A549 (cell line): ENCODE data around the gene LCOR. TPM values are rescaled to one million over a fixed set of nuclear protein-coding genes. Genes with fewer than 3 reads are reported as not detected.

Experiments used
- ATAC-seq, 2 experiments: fragments of 200-7000 bp in 1 of 2; fragments of >200 bp in 1 of 2; cut with Nextera tagmentation in 1 of 2; cut with Tn5 transposase in 1 of 2; 3 replicates each; pipeline versions ENCODE4 v1.8.0 to v1.9.1; 2018 to 2020; ENCODE audit warnings: mild to moderate bottlenecking in 1 of 2, moderate library complexity in 1 of 2
- CTCF ChIA-PET: fragments of 300-600 bp; sonication (Branson Sonifier 250); formaldehyde crosslinking; extraction: SDS; loops from one replicate; lab custom pipeline; 2021; ENCODE audit warnings: antibody characterized with exemption, inconsistent platforms; lab: Yijun Ruan, JAX
- POLR2A ChIA-PET: fragments of 350-600 bp; formaldehyde crosslinking; extraction: SDS; loops from one replicate; lab custom pipeline; 2021; ENCODE audit warnings: antibody characterized with exemption, inconsistent platforms; lab: Yijun Ruan, JAX
- DNase-seq, 2 experiments: peaks; one replicate each; pipeline versions ENCODE4 v3.0.0 to v3.0.0-alpha.2; 2011 to 2016; ENCODE audit warnings: low read depth in 1 of 2, low spot score in 1 of 2
- FAIRE-seq: peaks from 2 replicates; lab custom pipeline; 2011; peaks lifted over from hg19 to GRCh38; lab: Jason Lieb, UNC
- H3K27ac ChIP-seq, 2 experiments: fragments of >200 bp; sonication (Bioruptor Twin); formaldehyde crosslinking; 3 replicates each; pipeline ENCODE4 v1.5.1; 2016 to 2017
- H3K4me1 ChIP-seq: fragments of >200 bp; sonication (Bioruptor Twin); formaldehyde crosslinking; 3 replicates; pipeline ENCODE4 v1.6.1; 2016
- H3K4me2 ChIP-seq: fragments of >200 bp; sonication (Bioruptor Twin); formaldehyde crosslinking; 3 replicates; pipeline ENCODE4 v1.6.1; 2016
- H3K4me3 ChIP-seq: fragments of >200 bp; sonication (Bioruptor Twin); formaldehyde crosslinking; 3 replicates; pipeline ENCODE4 v1.5.1; 2016
- H3K9me3 ChIP-seq: fragments of >200 bp; sonication (Bioruptor Twin); formaldehyde crosslinking; 3 replicates; pipeline ENCODE4 v1.6.1; 2016
- CBX2 ChIP-seq: fragments of 200-600 bp; sonication (generic); IDR thresholded peaks from 2 replicates; pipeline ENCODE4 v1.6.1; 2016; ENCODE audit warnings: low read depth, mild to moderate bottlenecking, borderline replicate concordance
- CBX8 ChIP-seq: fragments of 200-600 bp; sonication (generic); IDR thresholded peaks from 2 replicates; pipeline ENCODE4 v1.6.1; 2016
- CEBPB ChIP-seq, 2 experiments: fragments of >200 bp in 1 of 2; sonication (Bioruptor Twin) in 1 of 2; formaldehyde crosslinking in 1 of 2; IDR thresholded peaks; 2 replicates each; pipeline ENCODE4 v1.6.1; 2012 to 2016
- CHD2 ChIP-seq: fragments of 150-350 bp; IDR thresholded peaks from 2 replicates; pipeline ENCODE4 v1.6.1; 2014; ENCODE audit warnings: low read length; ENCODE audit not compliant: partially characterized antibody
- EHF ChIP-seq: fragments of 250-450 bp; sonication (Bioruptor Pico); IDR thresholded peaks from 2 replicates; pipeline ENCODE4 v1.5.0; 2020; ENCODE audit warnings: mild to moderate bottlenecking
- EP300 ChIP-seq, 2 experiments: fragments of >200 bp; sonication (Bioruptor Twin); formaldehyde crosslinking; IDR thresholded peaks; 2 replicates in 1 of 2; 3 replicates in 1 of 2; pipeline ENCODE4 v1.6.1; 2016 to 2017
- ESRRA ChIP-seq: fragments of 150-350 bp; IDR thresholded peaks from 2 replicates; pipeline ENCODE4 v1.6.1; 2014; ENCODE audit warnings: mild to moderate bottlenecking, low read length, borderline replicate concordance
- HDAC2 ChIP-seq: fragments of 200-600 bp; sonication (generic); IDR thresholded peaks from 2 replicates; pipeline ENCODE4 v1.6.1; 2016
- HEYL ChIP-seq: fragments of 250-450 bp; sonication (Bioruptor Pico); IDR thresholded peaks from 2 replicates; pipeline ENCODE4 v1.8.0; 2021; ENCODE audit warnings: mild to moderate bottlenecking, moderate library complexity
- HOXB13 ChIP-seq: fragments of 250-450 bp; sonication (Bioruptor Pico); IDR thresholded peaks from 2 replicates; pipeline ENCODE4 v1.5.0; 2020; ENCODE audit warnings: low read depth, mild to moderate bottlenecking, moderate library complexity
- JUN ChIP-seq, 2 experiments: fragments of >200 bp; sonication (Bioruptor Twin); formaldehyde crosslinking; IDR thresholded peaks; 2 replicates in 1 of 2; 3 replicates in 1 of 2; pipeline ENCODE4 v1.6.1; 2016 to 2017
- JUNB ChIP-seq: fragments of >200 bp; sonication (Bioruptor Twin); formaldehyde crosslinking; IDR thresholded peaks from 2 replicates; pipeline ENCODE4 v1.6.1; 2016
- KDM1A ChIP-seq: fragments of 200-600 bp; sonication (generic); IDR thresholded peaks from 2 replicates; pipeline ENCODE4 v1.6.1; 2016; ENCODE audit warnings: low read depth, mild to moderate bottlenecking
- KDM5A ChIP-seq: fragments of 200-600 bp; sonication (generic); IDR thresholded peaks from 2 replicates; pipeline ENCODE4 v1.6.1; 2016; ENCODE audit warnings: antibody characterized with exemption, mild to moderate bottlenecking
- MAZ ChIP-seq: fragments of 150-350 bp; IDR thresholded peaks from 2 replicates; pipeline ENCODE4 v1.6.1; 2014; ENCODE audit warnings: antibody characterized with exemption, low read depth, low read length, borderline replicate concordance
- NFE2L2 ChIP-seq: fragments of 150-350 bp; conservative IDR thresholded peaks from 2 replicates; pipeline ENCODE4 v1.6.1; 2014; ENCODE audit warnings: low read length
- POLR2AphosphoS2 ChIP-seq: conservative IDR thresholded peaks from 2 replicates; pipeline ENCODE4 v1.6.1; 2012; ENCODE audit warnings: low read length, improper control_type of control experiment, inconsistent platforms
- RARB ChIP-seq: fragments of 250-450 bp; sonication (Bioruptor Pico); IDR thresholded peaks from 2 replicates; pipeline ENCODE4 v1.8.0; 2021; ENCODE audit warnings: mild to moderate bottlenecking, moderate library complexity
- RCOR1 ChIP-seq: fragments of 150-350 bp; IDR thresholded peaks from 2 replicates; pipeline ENCODE4 v1.6.1; 2014; ENCODE audit warnings: antibody characterized with exemption, low read length, low read depth
- RFX5 ChIP-seq: fragments of 450-650 bp; IDR thresholded peaks from 2 replicates; pipeline ENCODE4 v1.7.1; 2014; ENCODE audit warnings: antibody characterized with exemption, mild to moderate bottlenecking, moderate library complexity
- SREBF2 ChIP-seq: fragments of 450-650 bp; IDR thresholded peaks from 2 replicates; pipeline ENCODE4 v1.6.1; 2014; ENCODE audit warnings: mild to moderate bottlenecking, moderate library complexity
- TP53 ChIP-seq: fragments of 250-450 bp; sonication (Bioruptor Pico); IDR thresholded peaks from 2 replicates; pipeline ENCODE4 v1.5.0; 2021; ENCODE audit warnings: mild to moderate bottlenecking, moderate library complexity
- WGBS: methylation state at CpG from one replicate; pipeline ENCODE4 v1.1.6; 2017; ENCODE audit errors: missing lambda C conversion rate; 5-methylcytosine and 5-hydroxymethylcytosine counted together
- polyA plus RNA-seq, 4 experiments: library from polyadenylated mRNA; depleted of rRNA in 3 of 4; stranded (reverse); fragments of >200 nt; fragmentation: RNase III in 1 of 4; extraction: RNeasy Plus Mini Kit Qiagen cat#74134 plus additional on column Dnase treatment in 1 of 4; gene quantifications; 2 replicates in 3 of 4; 3 replicates in 1 of 4; pipeline ENCODE4 v1.2.3, GENCODE V29; 2011 to 2017
- TF ChIP-seq, protein P1 (sequence below): fragments of >200 bp; sonication (Bioruptor Twin); formaldehyde crosslinking; IDR thresholded peaks from 2 replicates; pipeline ENCODE4 v1.6.1; 2016
- TF ChIP-seq, protein P2 (sequence below): fragments of >200 bp; sonication (Bioruptor Twin); formaldehyde crosslinking; IDR thresholded peaks from 3 replicates; pipeline ENCODE4 v1.5.1; 2016
- TF ChIP-seq, protein P3 (sequence below): fragments of >200 bp; sonication (Bioruptor Twin); formaldehyde crosslinking; IDR thresholded peaks from 3 replicates; pipeline ENCODE4 v1.6.1; 2016
- TF ChIP-seq, protein P4 (sequence below): IDR thresholded peaks from 2 replicates; pipeline ENCODE4 v1.6.1; 2012
- TF ChIP-seq, protein P5 (sequence below): fragments of 250-450 bp; sonication (Bioruptor Pico); IDR thresholded peaks from 2 replicates; pipeline ENCODE4 v1.5.0; 2021; ENCODE audit warnings: mild to moderate bottlenecking, moderate library complexity, borderline replicate concordance
- TF ChIP-seq, protein P6 (sequence below): fragments of 200-600 bp; sonication (generic); IDR thresholded peaks from 2 replicates; pipeline ENCODE4 v1.6.1; 2016; ENCODE audit warnings: antibody characterized with exemption, mild to moderate bottlenecking, moderate library complexity
- TF ChIP-seq, protein P7 (sequence below): IDR thresholded peaks from 2 replicates; pipeline ENCODE4 v1.6.1; 2012; ENCODE audit warnings: low read depth, borderline replicate concordance

LCOR gene
- polyA plus RNA-seq, 2 of the 4 experiments (the other 2 are of a cell fraction): 4.8 to 17.6 TPM

DNA sequence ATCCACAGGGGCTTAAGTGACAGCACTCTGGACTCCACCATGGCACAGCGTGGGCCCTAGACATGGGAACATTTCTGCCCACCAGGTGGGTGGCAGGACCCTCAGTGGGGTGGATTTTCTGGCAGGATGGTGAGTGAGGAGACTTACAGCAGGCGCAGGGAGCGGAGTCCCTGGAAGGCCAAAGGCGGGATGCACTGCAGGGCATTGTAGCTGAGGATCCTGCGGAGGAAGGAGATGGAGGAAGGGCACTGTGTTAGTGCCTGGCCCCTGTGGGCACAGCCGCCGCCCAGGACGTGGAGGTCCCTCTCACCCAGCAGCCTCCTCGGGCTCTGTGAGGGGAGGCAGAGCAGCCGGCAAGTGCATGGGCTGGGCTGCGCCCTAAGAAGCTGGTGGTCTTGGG, 199.4 kb downstream of the LCOR start:
- ATAC-seq: no peak
- FAIRE-seq: no peak
- POLR2A ChIA-PET: no interaction called here
- no peak overlapping the region for H3K4me2 ChIP-seq
- TF ChIP-seq, protein P1, sequence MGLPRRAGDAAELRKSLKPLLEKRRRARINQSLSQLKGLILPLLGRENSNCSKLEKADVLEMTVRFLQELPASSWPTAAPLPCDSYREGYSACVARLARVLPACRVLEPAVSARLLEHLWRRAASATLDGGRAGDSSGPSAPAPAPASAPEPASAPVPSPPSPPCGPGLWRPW: no peak
- TF ChIP-seq, protein P2, sequence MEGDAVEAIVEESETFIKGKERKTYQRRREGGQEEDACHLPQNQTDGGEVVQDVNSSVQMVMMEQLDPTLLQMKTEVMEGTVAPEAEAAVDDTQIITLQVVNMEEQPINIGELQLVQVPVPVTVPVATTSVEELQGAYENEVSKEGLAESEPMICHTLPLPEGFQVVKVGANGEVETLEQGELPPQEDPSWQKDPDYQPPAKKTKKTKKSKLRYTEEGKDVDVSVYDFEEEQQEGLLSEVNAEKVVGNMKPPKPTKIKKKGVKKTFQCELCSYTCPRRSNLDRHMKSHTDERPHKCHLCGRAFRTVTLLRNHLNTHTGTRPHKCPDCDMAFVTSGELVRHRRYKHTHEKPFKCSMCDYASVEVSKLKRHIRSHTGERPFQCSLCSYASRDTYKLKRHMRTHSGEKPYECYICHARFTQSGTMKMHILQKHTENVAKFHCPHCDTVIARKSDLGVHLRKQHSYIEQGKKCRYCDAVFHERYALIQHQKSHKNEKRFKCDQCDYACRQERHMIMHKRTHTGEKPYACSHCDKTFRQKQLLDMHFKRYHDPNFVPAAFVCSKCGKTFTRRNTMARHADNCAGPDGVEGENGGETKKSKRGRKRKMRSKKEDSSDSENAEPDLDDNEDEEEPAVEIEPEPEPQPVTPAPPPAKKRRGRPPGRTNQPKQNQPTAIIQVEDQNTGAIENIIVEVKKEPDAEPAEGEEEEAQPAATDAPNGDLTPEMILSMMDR: no peak
- TF ChIP-seq NFE2L2: no peak
- no peak for TF ChIP-seq SREBF2
- TF ChIP-seq JUN (IDR thresholded peaks at IDR 0.05): no peak
- TF ChIP-seq CHD2: no peak
- no peak for TF ChIP-seq KDM5A
- TF ChIP-seq, protein P3, sequence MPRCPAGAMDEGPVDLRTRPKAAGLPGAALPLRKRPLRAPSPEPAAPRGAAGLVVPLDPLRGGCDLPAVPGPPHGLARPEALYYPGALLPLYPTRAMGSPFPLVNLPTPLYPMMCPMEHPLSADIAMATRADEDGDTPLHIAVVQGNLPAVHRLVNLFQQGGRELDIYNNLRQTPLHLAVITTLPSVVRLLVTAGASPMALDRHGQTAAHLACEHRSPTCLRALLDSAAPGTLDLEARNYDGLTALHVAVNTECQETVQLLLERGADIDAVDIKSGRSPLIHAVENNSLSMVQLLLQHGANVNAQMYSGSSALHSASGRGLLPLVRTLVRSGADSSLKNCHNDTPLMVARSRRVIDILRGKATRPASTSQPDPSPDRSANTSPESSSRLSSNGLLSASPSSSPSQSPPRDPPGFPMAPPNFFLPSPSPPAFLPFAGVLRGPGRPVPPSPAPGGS: no peak
- TF ChIP-seq, protein P4, sequence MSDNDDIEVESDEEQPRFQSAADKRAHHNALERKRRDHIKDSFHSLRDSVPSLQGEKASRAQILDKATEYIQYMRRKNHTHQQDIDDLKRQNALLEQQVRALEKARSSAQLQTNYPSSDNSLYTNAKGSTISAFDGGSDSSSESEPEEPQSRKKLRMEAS: no peak
- TF ChIP-seq HOXB13: no peak
- TF ChIP-seq EHF: no peak
- TF ChIP-seq HDAC2: no peak
- TF ChIP-seq, protein P5, sequence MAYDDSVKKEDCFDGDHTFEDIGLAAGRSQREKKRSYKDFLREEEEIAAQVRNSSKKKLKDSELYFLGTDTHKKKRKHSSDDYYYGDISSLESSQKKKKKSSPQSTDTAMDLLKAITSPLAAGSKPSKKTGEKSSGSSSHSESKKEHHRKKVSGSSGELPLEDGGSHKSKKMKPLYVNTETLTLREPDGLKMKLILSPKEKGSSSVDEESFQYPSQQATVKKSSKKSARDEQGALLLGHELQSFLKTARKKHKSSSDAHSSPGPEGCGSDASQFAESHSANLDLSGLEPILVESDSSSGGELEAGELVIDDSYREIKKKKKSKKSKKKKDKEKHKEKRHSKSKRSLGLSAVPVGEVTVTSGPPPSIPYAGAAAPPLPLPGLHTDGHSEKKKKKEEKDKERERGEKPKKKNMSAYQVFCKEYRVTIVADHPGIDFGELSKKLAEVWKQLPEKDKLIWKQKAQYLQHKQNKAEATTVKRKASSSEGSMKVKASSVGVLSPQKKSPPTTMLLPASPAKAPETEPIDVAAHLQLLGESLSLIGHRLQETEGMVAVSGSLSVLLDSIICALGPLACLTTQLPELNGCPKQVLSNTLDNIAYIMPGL (CRISPR knock-in tag): no peak
- no peak for TF ChIP-seq CEBPB (IDR thresholded peaks at IDR 0.05)
- no peak for TF ChIP-seq JUNB
- TF ChIP-seq CBX8: no peak
- no peak for TF ChIP-seq EP300 (IDR thresholded peaks at IDR 0.05)
- TF ChIP-seq KDM1A: no peak
- TF ChIP-seq, all 56 proteins: peak for 0
- 60% methylated on average over 11 of the region's 11 CpGs for WGBS
- CTCF ChIA-PET: interaction anchor here (1.2 to 1.3 kb wide), 3 partner anchors 50 to 179 kb away, joined by 3 to 6 read pairs (median 3); no protein-coding TSS in a partner anchor
- Histone ChIP-seq H3K4me3 (no peak overlapping the region), H3K27ac (no peak overlapping the region), H3K4me1 (no peaks in the 10 kb centered on the region), H3K9me3 (no peaks in the 10 kb centered on the region)
- DNase-seq: no peak

DNA sequence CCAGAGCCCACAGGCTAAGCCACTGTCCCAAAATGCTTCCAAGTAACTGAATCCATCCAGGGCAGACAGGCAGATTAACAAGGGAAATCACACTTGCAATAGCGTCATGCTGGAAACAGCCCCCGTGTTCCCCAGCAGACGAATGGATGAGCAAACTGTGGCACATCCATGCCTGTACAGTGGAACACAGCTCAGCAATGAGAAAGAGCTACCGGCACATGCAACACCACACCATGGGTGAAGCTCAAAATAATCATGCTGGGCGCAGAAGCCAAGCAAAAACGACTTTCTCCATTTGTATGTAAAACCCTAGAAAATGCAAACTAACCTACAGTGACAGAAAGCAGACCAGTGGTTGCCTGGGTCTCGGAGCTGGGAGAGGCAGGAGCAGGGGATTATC, 200.5 kb downstream of the LCOR start:
- DNase-seq (no peak), FAIRE-seq (no peak), ATAC-seq (no peak)
- ChIA-PET POLR2A (no interaction called here), CTCF (interaction anchor here (0.6 to 1.3 kb wide), 6 partner anchors 37 to 661 kb away, joined by 3 to 6 read pairs (median 4); no protein-coding TSS in a partner anchor)
- H3K9me3 ChIP-seq: no peaks in the 10 kb centered on the region
- no peaks in the 10 kb centered on the region for H3K4me1 ChIP-seq
- no peak overlapping the region for H3K27ac ChIP-seq
- no peak overlapping the region for H3K4me2 ChIP-seq
- 61% methylated on average over 7 of the region's 7 CpGs for WGBS
- H3K4me3 ChIP-seq: no peak overlapping the region
- TF ChIP-seq, protein P6, sequence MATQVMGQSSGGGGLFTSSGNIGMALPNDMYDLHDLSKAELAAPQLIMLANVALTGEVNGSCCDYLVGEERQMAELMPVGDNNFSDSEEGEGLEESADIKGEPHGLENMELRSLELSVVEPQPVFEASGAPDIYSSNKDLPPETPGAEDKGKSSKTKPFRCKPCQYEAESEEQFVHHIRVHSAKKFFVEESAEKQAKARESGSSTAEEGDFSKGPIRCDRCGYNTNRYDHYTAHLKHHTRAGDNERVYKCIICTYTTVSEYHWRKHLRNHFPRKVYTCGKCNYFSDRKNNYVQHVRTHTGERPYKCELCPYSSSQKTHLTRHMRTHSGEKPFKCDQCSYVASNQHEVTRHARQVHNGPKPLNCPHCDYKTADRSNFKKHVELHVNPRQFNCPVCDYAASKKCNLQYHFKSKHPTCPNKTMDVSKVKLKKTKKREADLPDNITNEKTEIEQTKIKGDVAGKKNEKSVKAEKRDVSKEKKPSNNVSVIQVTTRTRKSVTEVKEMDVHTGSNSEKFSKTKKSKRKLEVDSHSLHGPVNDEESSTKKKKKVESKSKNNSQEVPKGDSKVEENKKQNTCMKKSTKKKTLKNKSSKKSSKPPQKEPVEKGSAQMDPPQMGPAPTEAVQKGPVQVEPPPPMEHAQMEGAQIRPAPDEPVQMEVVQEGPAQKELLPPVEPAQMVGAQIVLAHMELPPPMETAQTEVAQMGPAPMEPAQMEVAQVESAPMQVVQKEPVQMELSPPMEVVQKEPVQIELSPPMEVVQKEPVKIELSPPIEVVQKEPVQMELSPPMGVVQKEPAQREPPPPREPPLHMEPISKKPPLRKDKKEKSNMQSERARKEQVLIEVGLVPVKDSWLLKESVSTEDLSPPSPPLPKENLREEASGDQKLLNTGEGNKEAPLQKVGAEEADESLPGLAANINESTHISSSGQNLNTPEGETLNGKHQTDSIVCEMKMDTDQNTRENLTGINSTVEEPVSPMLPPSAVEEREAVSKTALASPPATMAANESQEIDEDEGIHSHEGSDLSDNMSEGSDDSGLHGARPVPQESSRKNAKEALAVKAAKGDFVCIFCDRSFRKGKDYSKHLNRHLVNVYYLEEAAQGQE: no peak
- TF ChIP-seq HDAC2 (no peak), RCOR1 (no peak), RARB (CRISPR knock-in tag) (no peak), HEYL (no peak), EHF (no peak), ESRRA (no peak), POLR2AphosphoS2 (no peak), MAZ (no peak), NFE2L2 (no peak), KDM1A (no peak), TP53 (CRISPR knock-in tag) (no peak), CBX2 (no peak), RFX5 (no peak), JUNB (no peak), CBX8 (no peak)
- TF ChIP-seq, protein P7, sequence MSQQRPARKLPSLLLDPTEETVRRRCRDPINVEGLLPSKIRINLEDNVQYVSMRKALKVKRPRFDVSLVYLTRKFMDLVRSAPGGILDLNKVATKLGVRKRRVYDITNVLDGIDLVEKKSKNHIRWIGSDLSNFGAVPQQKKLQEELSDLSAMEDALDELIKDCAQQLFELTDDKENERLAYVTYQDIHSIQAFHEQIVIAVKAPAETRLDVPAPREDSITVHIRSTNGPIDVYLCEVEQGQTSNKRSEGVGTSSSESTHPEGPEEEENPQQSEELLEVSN: no peak
- TF ChIP-seq, protein P4: no peak
